ENCODE measurements around the gene TACC3. TPM values are rescaled to one million over a fixed set of nuclear protein-coding genes. Genes with fewer than 3 reads are reported as not detected.

TACC3 gene
- 100 to 1,000 TPM; 203 to 217 TPM for total RNA-seq

DNA sequence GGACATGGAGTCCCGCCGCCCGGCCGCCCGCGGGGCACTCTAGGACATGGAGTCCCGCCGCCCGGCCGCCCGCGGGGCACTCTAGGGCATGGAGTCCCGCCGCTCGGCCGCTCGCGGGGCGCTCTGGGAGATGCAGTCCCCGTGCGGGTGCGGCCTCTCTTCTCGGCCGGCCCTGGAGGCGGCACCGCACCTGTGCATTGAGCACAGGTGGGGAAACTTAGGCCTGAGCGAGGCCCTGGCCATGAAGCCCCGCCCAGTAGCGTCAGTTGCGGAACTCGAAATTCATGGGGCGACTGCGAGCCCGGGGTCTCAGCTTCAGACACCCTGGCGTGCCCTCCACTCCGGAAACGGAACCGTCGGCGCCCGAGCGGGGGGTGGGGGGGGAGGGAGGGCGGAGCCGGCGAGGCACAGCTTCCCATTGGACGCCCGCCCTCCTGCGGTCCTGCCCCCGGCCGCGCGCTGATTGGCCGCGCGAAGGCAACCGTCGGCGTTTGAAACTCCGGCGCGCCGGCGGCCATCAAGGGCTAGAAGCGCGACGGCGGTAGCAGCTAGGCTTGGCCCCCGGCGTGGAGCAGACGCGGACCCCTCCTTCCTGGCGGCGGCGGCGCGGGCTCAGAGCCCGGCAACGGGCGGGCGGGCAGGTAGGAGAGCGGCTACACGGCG is at the start of gene TACC3, which contains the start of gene TMEM129:
TACC3 (plus strand) TSS at position 519 of the 663 bp plus-strand sequence. CDS start 1,901 bp downstream, outside the sequence.
TMEM129 (minus strand) TSS at position 321 of the 663 bp plus-strand sequence. CDS start 486 bp downstream, outside the sequence.

DNA sequence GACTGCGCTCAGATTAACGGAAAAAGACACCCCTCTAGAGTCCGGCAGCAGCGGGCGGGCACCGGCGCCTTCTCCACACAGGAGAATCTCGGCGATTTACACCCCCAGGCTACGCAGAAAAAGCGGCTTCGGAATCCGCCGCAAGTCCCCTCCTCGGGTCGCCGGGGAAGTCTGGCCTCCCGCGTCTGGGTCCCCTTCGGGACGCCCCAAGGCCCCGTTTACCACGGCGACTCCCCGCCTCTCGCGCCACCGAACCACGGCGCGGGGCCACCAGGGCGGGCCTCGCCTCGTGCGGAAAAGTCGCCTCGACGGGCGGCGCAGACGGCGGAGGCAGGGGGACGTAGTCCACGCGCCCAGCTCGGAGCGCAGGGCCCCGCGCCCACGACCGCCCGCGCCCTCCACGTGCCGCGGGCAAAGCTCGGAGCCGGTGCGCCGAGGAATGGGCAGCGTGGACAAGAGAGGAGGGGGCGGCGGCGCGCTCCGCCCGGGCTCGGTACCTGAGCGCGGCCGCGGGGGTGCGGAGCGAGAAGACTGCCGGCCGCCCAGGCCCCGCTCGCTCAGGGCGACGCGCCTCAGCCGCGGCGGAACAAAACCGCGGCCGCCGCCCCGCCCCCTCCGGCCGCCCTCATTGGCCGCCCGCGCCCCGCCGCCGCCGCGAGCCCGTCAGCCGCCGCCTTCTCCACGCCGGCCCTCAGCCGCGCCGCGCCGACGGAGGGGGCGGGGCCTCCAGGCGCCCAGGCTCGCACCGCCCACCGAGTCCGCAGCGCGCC is 37.4 kb upstream of the TACC3 start, which contains the start of gene FAM53A:
FAM53A (minus strand) TSS at position 578 of the 770 bp plus-strand sequence. CDS start 15,572 bp downstream, outside the sequence.

DNA sequence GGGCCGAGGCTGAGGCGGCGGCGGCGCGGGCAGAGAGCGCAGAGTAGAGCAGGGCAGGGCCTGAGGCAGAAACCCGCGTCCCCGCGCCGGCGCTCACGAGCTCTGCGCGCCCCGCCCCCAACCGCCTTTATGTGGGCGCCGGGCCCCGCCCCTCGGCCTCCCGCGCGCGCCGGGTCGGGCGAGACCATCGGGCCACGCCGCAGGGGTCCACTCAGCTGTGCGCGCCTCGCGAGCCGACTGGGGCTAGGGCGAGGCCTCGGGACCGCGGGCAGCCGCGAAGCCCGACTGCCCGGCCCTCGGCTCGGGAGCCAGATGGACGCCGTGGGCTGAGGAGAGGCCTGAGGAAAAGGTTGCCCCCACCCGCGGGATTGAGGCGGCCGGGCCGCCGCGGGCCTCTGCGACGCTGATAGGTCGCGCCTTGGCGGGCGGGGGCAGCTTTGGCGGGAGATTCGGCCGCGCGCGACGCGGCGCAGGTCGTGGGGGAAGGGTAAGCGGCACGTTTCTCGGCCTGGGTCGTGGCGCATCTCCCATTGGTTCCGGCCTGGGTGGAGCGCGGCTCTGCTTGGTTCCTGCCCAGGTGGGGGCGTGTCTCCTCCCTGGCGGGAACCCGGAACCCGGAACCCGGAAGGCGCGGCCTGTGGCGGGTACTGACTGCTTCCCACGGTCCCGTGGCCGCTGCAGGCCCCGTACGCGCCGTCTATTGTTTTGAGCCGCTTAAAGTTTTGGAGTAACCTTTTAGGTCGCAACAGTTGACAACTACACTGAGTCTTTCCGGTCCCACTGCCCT is 8.9 kb upstream of the TACC3 start, which contains the start of gene SLBP:
SLBP (minus strand) TSS at position 104 of the 787 bp plus-strand sequence. CDS start 131 bp downstream, outside the sequence.

DNA sequence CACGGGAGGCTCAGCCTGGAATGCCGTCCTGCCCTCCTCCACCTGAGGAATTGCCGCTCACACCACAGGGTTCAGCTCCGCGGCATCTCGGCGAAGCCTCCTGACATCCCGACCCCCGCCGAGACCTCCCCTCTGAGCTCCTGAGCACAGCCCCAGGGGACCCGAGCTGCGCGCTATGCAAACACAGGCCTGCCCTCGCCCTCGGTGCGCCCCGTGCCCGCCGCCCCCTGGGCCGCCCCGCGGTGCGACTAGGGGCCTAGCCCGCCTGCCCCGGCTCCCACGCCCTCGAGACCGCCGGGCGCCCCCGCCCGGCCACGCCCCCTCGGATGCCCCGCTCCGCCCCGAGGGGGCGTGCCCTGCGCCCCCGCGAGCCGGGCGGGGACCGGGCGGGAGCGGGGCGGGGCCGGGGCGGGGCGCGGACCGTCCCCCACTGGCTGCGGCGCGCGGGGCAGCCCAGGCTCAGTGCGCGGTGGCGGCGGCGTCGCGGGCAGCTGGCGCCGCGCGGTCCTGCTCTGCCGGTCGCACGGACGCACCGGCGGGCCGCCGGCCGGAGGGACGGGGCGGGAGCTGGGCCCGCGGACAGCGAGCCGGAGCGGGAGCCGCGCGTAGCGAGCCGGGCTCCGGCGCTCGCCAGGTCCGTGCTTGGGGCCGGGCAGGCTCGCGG is 71.6 kb downstream of the TACC3 start, which contains the start of gene FGFR3:
FGFR3 (plus strand) TSS at position 462 of the 664 bp plus-strand sequence. CDS start 642 bp downstream, outside the sequence.

Other genes with a start within 250 kb of the TACC3 start
- 1 to 10 TPM in 1 of 2 experiments, under 1 TPM in 1; 0.93 to 1.8 TPM for gene FAM53A, start 37.2 kb upstream of the TACC3 start, total RNA-seq
- gene SLBP, start 9.2 kb upstream of the TACC3 start, total RNA-seq = 10 to 100 TPM; 82.5 to 87.7 TPM
- gene TMEM129, start 198 bp upstream of the TACC3 start, total RNA-seq = 10 to 100 TPM; 24.0 to 28.2 TPM
- gene FGFR3, start 71.8 kb downstream of the TACC3 start, total RNA-seq = 1 to 10 TPM; 1.4 to 1.9 TPM
- gene LETM1, start 134.6 kb downstream of the TACC3 start, total RNA-seq = 10 to 100 TPM; 46.1 to 47.7 TPM
- 100 to 1,000 TPM; 189 to 201 TPM for gene NSD2, start 149.9 kb downstream of the TACC3 start, total RNA-seq

All from activated naive CD4-positive, alpha-beta T cell treated with anti-CD3 and anti-CD28 coated beads, Interleukin-2, amount 10 ng/mL, durations not matched to agents 5 hours and 36 hours (primary cell).